HG02571 (cell line): ENCODE data around the gene PEX14.

Source experiments
- ATAC-seq: cut with Tn5 transposase; IDR thresholded peaks from one replicate; pipeline ENCODE4 v1.9.1; 2021; ENCODE audit warnings: mild to moderate bottlenecking, moderate library complexity; ENCODE audit not compliant: unreplicated experiment

PEX14 gene

GRCh38 chr1:10538646-10539355, 64.1 kb downstream of the PEX14 start:
- no peak for ATAC-seq

- no peak for ATAC-seq
These were observed 64.8 kb downstream of the PEX14 start for GRCh38 chr1:10539411-10540043.

DNA sequence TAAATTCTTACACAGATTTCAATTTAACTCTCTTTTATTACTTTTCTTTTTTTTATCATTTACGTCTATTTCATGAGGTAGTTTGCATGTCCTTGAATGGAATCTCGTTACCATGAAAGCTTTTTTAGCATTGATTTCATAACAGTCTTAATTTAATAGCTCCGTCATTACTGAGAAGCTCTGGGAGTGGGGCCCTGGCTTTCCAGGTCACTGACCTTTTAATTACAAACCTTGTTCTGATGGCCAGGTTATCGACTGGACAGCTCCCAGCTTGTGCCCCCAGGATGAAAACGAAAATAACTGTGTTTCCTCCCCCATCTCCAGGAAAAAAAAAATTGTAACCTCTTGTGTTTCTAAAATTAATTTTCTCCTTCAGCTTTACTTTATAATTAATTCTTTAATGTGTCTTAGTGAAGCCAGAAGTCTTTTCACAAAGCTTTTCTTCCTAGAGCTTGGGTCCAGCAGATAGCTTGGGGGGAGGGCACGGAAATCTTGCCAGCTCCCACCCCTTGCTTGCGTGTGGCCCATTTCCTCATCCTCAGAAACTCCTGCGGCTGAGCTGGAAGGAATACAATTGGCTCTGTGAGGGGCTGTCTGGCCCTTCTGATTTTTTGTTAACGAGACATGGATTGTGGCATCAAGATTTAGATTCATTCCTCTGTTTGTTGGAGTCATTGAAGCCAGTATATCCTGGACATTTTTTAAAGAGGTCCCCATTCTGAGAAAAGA, 65.7 kb downstream of the PEX14 start:
- no peak for ATAC-seq

GRCh38 chr1:10541286-10541685, 66.5 kb downstream of the PEX14 start:
- ATAC-seq: no peak

DNA sequence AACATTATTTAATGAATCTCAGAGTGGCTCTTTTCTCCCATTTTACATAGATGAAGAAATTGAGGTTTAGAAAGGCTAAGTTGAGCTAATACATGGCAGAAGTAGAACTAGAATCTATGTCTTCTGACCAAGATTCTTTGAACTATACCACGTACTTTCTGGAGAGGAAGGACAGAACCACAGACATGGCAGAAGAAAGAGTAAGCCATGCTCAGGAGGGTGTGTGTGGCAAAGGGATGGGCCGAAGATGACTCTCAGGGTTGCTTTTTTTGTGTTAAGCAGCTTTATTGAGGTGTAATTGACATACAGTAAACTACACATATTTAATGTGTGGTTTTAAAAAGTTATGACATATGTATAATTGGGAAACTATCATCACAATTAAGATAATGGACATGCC, 69.5 kb downstream of the PEX14 start:
- no peak for ATAC-seq

DNA sequence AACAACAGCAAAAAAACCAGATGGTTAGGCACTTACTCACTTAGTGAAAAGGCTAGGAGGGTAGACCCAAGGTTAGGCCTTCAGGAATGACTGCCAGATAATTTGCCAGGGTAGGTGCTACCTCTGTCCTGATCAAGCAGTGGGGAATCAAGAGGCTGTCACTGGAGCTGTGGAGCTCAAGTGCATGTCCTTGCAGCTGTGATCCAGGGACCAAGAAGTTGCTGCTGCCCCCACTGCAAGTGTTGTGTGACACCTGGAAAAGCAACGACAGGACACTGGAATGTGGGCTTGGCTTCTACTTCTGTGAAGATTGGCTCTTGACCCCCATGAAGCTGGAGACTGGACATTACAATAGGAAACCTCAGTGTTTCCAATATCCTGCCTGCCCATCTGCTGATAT, 72.1 kb downstream of the PEX14 start:
- ATAC-seq: no peak

DNA sequence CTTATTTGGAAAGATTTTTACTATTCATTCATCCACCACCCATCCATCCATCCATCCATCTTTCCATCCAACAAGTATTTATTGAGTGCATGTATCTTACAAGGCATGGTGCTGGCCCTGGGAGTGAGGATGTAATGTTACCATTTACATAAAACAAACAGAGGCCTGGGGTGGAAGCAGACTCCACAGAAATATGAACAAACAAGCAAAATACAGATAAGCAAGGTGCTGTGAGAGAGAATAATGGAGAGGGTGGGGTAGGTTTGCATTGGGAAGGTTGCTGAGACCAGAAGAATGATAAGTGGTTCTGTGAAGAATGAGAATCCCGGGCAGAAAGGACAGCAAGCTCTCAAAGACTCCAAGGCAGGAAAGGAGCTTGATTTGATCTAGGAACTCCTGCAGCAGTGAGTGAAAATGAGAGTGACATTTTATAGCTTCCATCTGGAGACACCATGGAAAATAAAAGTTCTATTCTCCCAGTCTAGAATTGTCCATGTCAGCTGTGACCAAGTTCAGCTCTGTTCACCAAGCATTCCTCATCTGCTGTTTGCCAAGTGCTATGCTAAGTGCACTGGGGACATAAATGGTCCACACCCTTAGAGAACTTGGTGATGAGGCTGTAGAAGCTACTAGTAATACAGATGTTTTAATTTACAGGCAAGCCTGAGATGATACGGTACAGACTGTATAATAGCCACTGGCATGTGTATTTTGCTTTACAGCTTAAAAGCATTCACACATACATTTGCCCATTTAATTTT, 75.3 kb downstream of the PEX14 start:
- no peak for ATAC-seq

DNA sequence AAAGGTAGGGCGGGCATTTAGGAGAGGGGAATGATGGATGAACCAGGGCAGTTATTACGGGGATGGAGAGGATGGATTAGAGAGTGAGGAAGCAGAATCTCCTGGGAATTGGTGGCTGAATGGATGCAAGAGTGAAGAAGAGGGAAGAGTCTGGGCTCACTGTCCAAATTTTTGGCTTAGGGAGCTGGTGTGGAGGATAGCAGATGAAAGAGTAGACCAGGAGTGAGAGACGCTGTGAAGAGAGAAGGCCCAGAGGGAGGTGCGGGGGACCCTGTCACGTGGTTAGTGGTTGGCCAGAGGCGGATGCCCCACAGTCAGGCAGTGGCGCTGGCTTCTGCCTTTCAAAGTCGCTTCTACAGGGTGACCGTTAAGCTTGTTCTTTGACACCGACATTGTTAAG, 78.4 kb downstream of the PEX14 start:
- ATAC-seq: no peak

DNA sequence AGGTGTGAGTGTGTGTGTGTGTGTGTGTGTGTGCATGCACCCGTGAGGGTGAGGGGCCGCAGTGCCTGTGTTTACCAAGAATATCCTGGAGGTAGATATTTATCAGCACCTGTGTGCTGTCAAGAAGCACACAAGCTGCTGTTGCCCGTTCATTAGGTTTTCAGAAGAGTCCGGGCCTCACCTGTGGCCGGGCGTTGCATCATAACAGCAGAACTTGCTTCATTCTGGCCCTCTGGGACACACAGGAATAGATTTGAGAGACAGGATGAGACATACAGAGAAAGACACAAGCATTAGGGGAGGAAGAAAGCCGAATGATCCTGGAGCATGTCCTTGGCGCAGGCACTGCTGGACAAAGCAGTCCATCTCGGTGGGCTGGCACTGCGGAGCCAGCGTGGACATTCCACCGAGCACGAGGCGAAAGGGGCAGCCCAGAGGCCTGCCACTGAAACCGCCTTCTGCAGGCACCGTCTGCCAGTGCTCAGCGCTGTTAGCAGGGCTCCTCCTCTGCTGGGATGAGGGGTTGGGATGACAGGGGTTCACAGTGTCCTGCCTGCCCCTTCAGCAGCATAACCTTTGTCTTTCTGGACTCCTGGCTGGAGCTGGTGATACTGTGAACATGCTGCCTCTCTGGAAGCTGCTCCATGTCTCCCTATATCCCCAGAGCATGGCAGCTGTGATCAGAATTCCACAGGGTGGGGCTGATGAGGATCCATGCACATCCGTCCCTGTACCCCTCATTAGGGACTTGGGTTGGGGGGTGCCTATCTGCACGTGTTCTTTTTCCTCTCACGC, 81.1 kb downstream of the PEX14 start:
- no peak for ATAC-seq

DNA sequence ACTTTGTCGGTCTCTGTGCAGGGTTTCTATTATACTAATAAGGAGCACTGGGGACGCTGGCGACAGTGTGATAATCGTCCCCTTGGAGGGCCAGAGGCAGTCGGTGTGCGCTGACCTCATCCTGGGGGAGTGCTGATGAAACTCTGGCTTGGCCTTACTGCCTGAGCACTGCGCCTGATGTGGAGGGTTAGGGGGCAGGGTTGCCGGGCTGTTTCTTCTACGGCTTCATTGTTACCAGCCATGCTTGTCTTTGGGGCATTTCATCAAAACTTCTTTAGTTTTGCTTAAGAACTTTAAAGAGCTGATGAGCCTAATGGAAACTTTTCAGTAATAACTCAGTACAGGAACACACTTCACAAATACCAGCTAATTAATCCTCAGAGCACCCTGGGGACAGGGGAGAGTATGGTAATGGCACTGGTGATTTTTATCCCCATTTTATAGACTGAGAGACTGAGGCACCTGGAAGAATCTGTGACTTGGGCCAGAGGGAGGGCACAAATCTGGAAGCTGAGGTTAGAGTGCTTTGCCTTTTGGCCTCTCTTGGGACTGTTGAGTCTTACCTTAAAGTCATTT, 81.8 kb downstream of the PEX14 start:
- ATAC-seq: no peak

DNA sequence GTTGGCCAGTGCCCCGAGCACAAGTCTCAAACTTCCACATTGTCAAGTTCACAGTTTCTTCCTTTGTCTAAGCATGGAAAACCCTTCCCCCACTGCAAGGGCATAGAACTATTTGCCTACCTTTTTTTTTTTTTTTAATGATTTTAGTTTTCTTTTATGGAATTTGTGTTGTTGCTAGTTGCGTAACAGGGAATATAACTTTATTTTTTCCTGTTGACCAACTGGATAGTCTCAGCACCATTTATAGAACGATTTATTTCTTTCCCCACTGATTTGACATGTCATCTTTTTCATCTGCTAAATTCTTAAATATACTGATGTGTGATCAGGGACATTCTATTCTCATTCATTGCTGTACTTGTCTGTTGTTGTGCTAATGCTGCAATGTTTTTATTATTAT, 83.0 kb downstream of the PEX14 start:
- no peak for ATAC-seq

- ATAC-seq: no peak
These were observed 84.6 kb downstream of the PEX14 start for GRCh38 chr1:10559386-10559785.

DNA sequence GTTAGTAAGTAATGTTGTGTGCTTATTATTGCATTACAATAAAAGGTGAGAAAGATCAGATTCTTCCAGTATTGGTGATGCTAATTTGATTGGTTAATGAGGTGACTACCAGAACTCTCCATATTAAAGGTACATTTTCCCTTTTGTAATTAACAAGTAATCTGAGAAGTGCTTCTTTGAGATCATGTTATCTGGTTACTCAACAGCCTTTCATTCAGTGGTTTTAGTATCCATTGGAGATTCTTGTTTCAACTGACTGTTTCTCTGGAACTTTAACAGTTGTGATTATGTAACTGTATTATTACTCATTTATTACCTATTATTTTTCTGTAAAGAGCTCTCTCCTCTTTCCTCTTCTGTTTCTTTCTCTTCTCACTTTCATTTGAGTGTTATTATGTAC, 86.7 kb downstream of the PEX14 start:
- ATAC-seq: no peak

DNA sequence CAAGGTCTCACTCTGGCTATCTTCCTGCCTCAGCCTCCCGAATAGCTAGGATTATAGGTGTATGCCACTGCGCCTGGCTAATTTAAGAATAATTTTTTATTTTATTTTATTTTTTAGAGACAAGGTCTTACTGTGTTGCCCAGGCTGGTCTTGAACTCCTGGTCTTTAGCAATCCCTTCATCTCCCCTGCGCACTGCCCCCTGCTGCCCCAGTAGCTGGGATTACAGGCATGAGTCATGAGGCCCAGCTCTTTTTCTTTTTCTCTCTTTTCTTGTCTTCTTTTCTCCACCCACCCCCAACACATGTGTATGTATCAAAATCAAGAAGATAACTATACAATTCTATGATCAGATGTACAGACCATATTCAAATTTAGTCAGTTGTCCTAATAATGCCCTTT, 87.2 kb downstream of the PEX14 start:
- no peak for ATAC-seq

- ATAC-seq: no peak
These were observed 89.3 kb downstream of the PEX14 start for GRCh38 chr1:10564063-10564462.

- ATAC-seq: no peak
These were observed 94.8 kb downstream of the PEX14 start for GRCh38 chr1:10569531-10569930.

DNA sequence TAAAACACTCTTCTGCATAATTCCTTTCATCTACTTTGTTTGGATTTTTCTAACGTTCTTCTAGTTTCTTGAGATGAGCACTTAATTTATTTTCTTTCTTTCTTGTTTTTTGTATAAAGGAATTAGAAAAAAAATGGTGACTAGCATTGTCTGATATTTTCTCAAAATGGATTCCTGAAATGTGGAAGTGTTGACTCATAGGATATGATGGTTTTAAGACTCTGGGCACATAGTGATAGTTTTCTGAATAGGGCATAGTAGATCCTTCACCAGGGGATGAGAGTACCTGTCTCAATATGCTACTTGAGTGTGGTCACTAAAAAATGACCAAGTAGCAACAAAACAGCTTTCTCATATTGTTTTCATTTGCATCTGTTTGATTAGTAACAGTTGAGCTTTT, 100.9 kb downstream of the PEX14 start:
- ATAC-seq: no peak

GRCh38 chr1:10578070-10578469, 103.3 kb downstream of the PEX14 start:
- no peak for ATAC-seq

GRCh38 chr1:10583641-10584040, 108.9 kb downstream of the PEX14 start:
- ATAC-seq: no peak

DNA sequence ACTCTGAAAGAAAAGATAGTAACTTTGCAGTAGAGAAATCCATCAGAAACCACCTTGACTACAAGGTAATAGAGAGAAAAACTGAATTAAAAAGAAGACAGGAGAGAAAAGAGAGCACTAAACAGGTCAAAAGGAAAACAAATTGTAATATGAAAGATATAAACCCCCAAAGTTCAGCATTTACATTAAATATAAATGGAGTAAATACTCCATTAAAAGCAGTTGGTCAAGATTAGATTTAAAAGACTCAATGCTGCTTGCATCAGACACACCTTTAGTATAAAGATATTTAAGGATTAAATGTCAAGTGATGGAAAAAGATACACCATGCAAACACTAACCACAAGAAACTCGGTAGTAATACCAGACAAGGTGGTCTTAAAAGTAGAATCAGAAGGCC, 110.5 kb downstream of the PEX14 start:
- ATAC-seq: no peak
